Thoracic aorta (tissue), 2 donors: ENCODE results near the gene CACNA1G. TPM values are rescaled to one million over a fixed set of nuclear protein-coding genes. Genes with fewer than 3 reads are reported as not detected.
A peak's percentile ranks its signal among the peaks of the same experiment; 100 is the strongest.

Source experiments
- ATAC-seq: fragments of 150-250 bp; one replicate; pipeline ENCODE4 v1.8.0; 2017; ENCODE audit warnings: low read depth; ENCODE audit not compliant: insufficient number of reproducible peaks, low FRiP score
- DNase-seq: peaks from one replicate; pipeline ENCODE4 v3.0.0-alpha.2; 2020; ENCODE audit warnings: low spot score
- H3K27ac ChIP-seq, 2 donors: fragments of 200-600 bp; sonication (generic); 1 replicate in 1 of 2; 2 replicates in 1 of 2; pipeline ENCODE4 v1.5.1; 2016; ENCODE audit warnings: mild to moderate bottlenecking in 2 of 2, moderate library complexity in 2 of 2
- H3K27me3 ChIP-seq: fragments of 200-600 bp; sonication (generic); replicated peaks from 2 replicates; pipeline ENCODE4 v1.6.0; 2016; ENCODE audit warnings: mild to moderate bottlenecking; ENCODE audit not compliant: insufficient read depth
- H3K36me3 ChIP-seq: fragments of 200-600 bp; sonication (generic); one replicate; pipeline ENCODE4 v1.5.1; 2016
- H3K4me1 ChIP-seq, 2 donors: fragments of 200-600 bp; sonication (generic); 1 replicate in 1 of 2; 2 replicates in 1 of 2; pipeline versions ENCODE4 v1.5.1 to v1.6.0; 2016; ENCODE audit warnings: low read depth in 2 of 2, mild to moderate bottlenecking in 1 of 2; ENCODE audit not compliant: control insufficient read depth in 1 of 2
- H3K4me3 ChIP-seq: fragments of 200-600 bp; sonication (generic); 2 replicates; pipeline ENCODE4 v1.5.1; 2016; ENCODE audit warnings: mild to moderate bottlenecking
- H3K9me3 ChIP-seq: fragments of 200-600 bp; sonication (generic); 2 replicates; pipeline ENCODE4 v1.5.1; 2016
- total RNA-seq, 2 donors: library from RNA; depleted of rRNA; stranded (reverse); fragments of >200 nt; gene quantifications; one replicate each; pipeline versions ENCODE4 v1.1.0 to v1.2.3, GENCODE V29; 2016
- TF ChIP-seq, protein P1 (sequence below): fragments of 200-600 bp; sonication (generic); IDR thresholded peaks from one replicate; pipeline ENCODE4 v1.5.1; 2019; ENCODE audit warnings: antibody characterized with exemption

Gene CACNA1G
- total RNA-seq, 2 donors from 2014 or later: 0.27 to 2.3 TPM

DNA sequence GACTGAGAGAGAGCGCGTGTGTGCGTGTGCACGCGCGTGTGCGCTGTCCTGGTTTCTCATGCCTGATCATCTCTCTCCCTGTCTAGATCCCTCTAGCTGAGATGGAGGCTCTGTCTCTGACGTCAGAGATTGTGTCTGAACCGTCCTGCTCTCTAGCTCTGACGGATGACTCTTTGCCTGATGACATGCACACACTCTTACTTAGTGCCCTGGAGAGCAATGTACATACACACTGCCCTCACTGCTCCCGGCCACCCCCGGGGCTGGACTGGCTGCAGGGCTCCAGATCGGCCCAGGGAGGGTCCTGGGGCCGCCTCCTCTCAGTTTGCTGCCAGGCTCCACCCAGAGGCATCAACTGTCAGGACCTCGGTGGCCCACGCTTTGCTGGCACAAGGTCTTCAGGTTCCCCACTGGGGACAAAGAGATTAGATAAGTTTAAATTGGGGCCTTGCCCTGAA is 61.1 kb downstream of the CACNA1G start:
- Histone ChIP-seq H3K4me1 (peaks cover 0 to 7% of the 10 kb centered on the region in 2 donors), H3K4me3 (no peak overlapping the region), H3K27me3 (no peaks in the 10 kb centered on the region), H3K36me3 (no peaks in the 10 kb centered on the region), H3K27ac (no peak overlapping the region), H3K9me3 (no peaks in the 10 kb centered on the region)
- ATAC-seq (no peak), DNase-seq (no peak)
- TF ChIP-seq, protein P1, sequence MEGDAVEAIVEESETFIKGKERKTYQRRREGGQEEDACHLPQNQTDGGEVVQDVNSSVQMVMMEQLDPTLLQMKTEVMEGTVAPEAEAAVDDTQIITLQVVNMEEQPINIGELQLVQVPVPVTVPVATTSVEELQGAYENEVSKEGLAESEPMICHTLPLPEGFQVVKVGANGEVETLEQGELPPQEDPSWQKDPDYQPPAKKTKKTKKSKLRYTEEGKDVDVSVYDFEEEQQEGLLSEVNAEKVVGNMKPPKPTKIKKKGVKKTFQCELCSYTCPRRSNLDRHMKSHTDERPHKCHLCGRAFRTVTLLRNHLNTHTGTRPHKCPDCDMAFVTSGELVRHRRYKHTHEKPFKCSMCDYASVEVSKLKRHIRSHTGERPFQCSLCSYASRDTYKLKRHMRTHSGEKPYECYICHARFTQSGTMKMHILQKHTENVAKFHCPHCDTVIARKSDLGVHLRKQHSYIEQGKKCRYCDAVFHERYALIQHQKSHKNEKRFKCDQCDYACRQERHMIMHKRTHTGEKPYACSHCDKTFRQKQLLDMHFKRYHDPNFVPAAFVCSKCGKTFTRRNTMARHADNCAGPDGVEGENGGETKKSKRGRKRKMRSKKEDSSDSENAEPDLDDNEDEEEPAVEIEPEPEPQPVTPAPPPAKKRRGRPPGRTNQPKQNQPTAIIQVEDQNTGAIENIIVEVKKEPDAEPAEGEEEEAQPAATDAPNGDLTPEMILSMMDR: no peak

DNA sequence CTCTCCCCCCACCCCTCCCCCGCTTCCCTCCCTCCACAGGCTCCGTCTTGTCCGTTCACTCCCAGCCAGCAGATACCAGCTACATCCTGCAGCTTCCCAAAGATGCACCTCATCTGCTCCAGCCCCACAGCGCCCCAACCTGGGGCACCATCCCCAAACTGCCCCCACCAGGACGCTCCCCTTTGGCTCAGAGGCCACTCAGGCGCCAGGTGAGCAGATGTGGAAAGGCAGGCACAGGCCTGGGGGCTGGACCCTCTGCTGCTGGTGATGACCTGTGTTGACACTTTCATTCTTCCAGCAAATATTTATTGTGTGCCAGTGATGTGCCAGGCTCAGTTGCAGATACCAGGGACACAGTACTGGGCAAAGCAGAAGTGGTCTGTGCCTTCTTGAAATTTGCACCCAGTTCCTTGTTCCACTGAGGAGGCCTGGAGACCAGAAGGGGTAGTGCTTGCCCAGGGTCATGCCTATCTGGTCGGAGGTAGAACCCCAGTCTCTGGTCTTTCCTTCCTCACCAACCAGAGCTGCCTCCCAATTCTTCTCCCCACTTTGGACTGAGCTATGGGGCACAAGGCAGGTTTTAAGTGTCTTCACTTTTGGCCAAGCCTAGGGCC is 63.9 kb downstream of the CACNA1G start:
- no peaks in the 10 kb centered on the region for H3K9me3 ChIP-seq
- H3K4me1 ChIP-seq: peaks cover 0 to 7% of the 10 kb centered on the region in 2 donors
- no peak for DNase-seq
- no peak overlapping the region for H3K27ac ChIP-seq
- TF ChIP-seq, protein P1: no peak
- H3K27me3 ChIP-seq: no peaks in the 10 kb centered on the region
- H3K4me3 ChIP-seq: no peak overlapping the region
- no peak for ATAC-seq
- no peaks in the 10 kb centered on the region for H3K36me3 ChIP-seq

DNA sequence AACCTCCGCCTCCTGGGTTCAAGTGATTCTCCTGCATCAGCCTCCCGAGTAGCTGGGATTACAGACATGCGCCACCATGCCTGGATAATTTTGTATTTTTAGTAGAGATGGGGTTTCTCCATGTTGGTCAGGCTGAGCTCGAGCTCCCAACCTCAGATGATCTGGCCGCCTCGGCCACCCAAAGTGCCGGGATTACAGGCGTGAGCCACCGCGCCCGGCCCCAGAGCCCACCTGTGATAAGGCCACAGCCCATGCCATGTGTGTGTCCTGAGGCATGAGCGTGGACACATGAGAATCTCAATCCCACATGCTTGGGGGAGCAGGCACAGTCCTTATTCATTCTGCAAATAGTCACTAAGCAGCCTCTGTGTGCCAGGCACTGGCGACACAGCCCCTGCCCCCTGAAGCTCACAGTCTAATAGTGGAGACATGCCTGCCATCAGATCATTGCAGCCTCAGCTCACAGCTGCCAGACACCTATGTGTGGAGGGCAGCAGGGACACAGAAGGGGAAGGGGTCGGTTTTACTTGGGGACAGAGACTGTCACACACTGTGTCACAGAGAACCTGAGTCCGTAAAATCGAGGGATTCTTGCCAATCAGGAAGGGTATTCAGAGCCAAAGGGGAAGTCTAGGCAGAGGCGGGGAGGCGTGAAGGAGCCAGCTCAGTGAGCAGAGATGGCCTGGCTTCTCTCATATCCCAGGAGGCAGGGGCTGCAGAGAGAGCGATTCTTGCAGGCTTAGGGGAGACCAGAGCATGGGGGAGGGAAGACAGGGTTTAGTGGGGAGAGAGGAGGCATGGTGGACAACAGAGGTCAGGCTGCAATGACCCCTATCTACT is 64.7 kb downstream of the CACNA1G start:
- Histone ChIP-seq H3K4me1 (peaks cover 0 to 7% of the 10 kb centered on the region in 2 donors), H3K36me3 (no peaks in the 10 kb centered on the region), H3K27ac (no peak overlapping the region), H3K4me3 (no peak overlapping the region), H3K9me3 (no peaks in the 10 kb centered on the region), H3K27me3 (no peaks in the 10 kb centered on the region)
- ATAC-seq: no peak
- DNase-seq: no peak
- TF ChIP-seq, protein P1: no peak

DNA sequence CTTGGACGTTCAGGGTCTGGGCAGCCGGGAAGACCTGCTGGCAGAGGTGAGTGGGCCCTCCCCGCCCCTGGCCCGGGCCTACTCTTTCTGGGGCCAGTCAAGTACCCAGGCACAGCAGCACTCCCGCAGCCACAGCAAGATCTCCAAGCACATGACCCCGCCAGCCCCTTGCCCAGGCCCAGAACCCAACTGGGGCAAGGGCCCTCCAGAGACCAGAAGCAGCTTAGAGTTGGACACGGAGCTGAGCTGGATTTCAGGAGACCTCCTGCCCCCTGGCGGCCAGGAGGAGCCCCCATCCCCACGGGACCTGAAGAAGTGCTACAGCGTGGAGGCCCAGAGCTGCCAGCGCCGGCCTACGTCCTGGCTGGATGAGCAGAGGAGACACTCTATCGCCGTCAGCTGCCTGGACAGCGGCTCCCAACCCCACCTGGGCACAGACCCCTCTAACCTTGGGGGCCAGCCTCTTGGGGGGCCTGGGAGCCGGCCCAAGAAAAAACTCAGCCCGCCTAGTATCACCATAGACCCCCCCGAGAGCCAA is 65.6 kb downstream of the CACNA1G start:
- no peaks in the 10 kb centered on the region for H3K27me3 ChIP-seq
- no peaks in the 10 kb centered on the region for H3K36me3 ChIP-seq
- no peak for ATAC-seq
- H3K9me3 ChIP-seq: no peaks in the 10 kb centered on the region
- no peak overlapping the region for H3K27ac ChIP-seq
- no peak for DNase-seq
- TF ChIP-seq, protein P1: peak; percentile 81
- no peak overlapping the region for H3K4me3 ChIP-seq
- peaks cover 0 to 14% of the 10 kb centered on the region in 2 donors for H3K4me1 ChIP-seq
